IMR-90 (cell line): Measurements from ENCODE around the gene AMDHD2.

Source experiments
- BHLHE40 ChIP-seq: fragments of 150-350 bp; IDR thresholded peaks from 2 replicates; pipeline ENCODE4 v1.6.1; 2016; ENCODE audit warnings: mild to moderate bottlenecking, low read depth, low read length
- FOS ChIP-seq: fragments of 150-350 bp; IDR thresholded peaks from 2 replicates; pipeline ENCODE4 v1.6.1; 2016; ENCODE audit warnings: low read depth, low read length
- MAFK ChIP-seq: IDR thresholded peaks from 2 replicates; pipeline ENCODE4 v1.6.1; 2012; ENCODE audit warnings: low read depth, low read length, improper control_type of control experiment
- MXI1 ChIP-seq: IDR thresholded peaks from 2 replicates; pipeline ENCODE4 v1.6.1; 2012; ENCODE audit warnings: low read depth, mild to moderate bottlenecking, low read length, moderate library complexity, borderline replicate concordance
- RAD21 ChIP-seq: IDR thresholded peaks from 2 replicates; pipeline ENCODE4 v1.6.1; 2012; ENCODE audit warnings: low read length, improper control_type of control experiment
- RFX5 ChIP-seq: IDR thresholded peaks from 2 replicates; pipeline ENCODE4 v1.8.0; 2012; ENCODE audit warnings: low read depth, mild to moderate bottlenecking, low read length, moderate library complexity
- TF ChIP-seq, protein P1 (sequence below): conservative IDR thresholded peaks from 2 replicates; pipeline ENCODE4 v1.5.1; 2012; ENCODE audit warnings: mild to moderate bottlenecking, low read depth, low read length, improper control_type of control experiment
- TF ChIP-seq, protein P2 (sequence below): fragments of 150-350 bp; IDR thresholded peaks from 2 replicates; pipeline ENCODE4 v1.6.1; 2017; ENCODE audit warnings: mild to moderate bottlenecking, antibody characterized with exemption, low read length, low read depth

DNA sequence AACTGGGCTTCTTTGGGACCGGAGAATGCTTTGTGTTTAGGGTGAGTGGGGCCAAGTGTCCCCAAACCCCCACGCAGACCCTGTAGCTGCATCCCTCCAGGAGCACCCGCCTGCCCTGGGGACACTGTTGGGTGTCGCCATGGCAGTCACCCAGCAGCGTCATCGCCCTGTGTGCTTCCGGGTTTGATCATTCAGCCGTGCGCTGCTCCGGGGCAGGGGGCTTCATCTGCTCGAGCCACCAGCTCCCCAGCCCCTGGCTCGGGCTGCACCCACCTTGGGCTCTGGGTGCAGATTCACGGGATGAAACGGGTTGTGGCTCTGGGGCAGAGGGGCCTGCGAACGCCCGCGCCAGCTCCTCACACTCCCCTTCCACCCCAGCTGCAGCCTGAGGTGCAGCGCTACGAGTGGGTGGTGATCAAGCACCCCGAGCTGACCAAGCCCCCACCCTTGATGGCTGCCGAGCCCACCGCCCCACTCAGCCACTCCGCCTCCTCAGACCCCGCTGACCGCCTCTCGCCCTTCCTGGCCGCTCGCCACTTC, 20.2 kb upstream of the AMDHD2 start:
- TF ChIP-seq, protein P1, sequence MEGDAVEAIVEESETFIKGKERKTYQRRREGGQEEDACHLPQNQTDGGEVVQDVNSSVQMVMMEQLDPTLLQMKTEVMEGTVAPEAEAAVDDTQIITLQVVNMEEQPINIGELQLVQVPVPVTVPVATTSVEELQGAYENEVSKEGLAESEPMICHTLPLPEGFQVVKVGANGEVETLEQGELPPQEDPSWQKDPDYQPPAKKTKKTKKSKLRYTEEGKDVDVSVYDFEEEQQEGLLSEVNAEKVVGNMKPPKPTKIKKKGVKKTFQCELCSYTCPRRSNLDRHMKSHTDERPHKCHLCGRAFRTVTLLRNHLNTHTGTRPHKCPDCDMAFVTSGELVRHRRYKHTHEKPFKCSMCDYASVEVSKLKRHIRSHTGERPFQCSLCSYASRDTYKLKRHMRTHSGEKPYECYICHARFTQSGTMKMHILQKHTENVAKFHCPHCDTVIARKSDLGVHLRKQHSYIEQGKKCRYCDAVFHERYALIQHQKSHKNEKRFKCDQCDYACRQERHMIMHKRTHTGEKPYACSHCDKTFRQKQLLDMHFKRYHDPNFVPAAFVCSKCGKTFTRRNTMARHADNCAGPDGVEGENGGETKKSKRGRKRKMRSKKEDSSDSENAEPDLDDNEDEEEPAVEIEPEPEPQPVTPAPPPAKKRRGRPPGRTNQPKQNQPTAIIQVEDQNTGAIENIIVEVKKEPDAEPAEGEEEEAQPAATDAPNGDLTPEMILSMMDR = no peak
- TF ChIP-seq FOS (no peak), MAFK (no peak), RAD21 (no peak), BHLHE40 (no peak), RFX5 (no peak), MXI1 (no peak)
- TF ChIP-seq, protein P2, sequence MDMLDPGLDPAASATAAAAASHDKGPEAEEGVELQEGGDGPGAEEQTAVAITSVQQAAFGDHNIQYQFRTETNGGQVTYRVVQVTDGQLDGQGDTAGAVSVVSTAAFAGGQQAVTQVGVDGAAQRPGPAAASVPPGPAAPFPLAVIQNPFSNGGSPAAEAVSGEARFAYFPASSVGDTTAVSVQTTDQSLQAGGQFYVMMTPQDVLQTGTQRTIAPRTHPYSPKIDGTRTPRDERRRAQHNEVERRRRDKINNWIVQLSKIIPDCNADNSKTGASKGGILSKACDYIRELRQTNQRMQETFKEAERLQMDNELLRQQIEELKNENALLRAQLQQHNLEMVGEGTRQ = no peak
